Karpas-422 (cell line): ENCODE results near the gene RPL22. TPM values are rescaled to one million over a fixed set of nuclear protein-coding genes. Genes with fewer than 3 reads are reported as not detected.

Experiments
- DNase-seq: peaks from one replicate; pipeline ENCODE4 v3.0.0-alpha.2; 2015
- H2AFZ ChIP-seq: fragments of 200-600 bp; sonication (generic); 2 replicates; pipeline ENCODE4 v1.6.1; 2014; ENCODE audit warnings: antibody characterized with exemption, low read length, mixed read lengths
- H3K27ac ChIP-seq: fragments of 200-600 bp; sonication (generic); 2 replicates; pipeline ENCODE4 v1.5.1; 2014; ENCODE audit warnings: mild to moderate bottlenecking, low read length, moderate library complexity
- H3K27me3 ChIP-seq: fragments of 200-600 bp; sonication (generic); 2 replicates; pipeline ENCODE4 v1.6.1; 2014; ENCODE audit warnings: low read length, mixed read lengths
- H3K36me3 ChIP-seq: fragments of 200-600 bp; sonication (generic); 2 replicates; pipeline ENCODE4 v1.6.1; 2014; ENCODE audit warnings: low read length, mixed read lengths; ENCODE audit not compliant: insufficient read depth
- H3K4me1 ChIP-seq: fragments of 200-600 bp; sonication (generic); 2 replicates; pipeline ENCODE4 v1.6.1; 2014; ENCODE audit warnings: mild to moderate bottlenecking, low read length, mixed read lengths
- H3K4me2 ChIP-seq: fragments of 200-600 bp; sonication (generic); 2 replicates; pipeline ENCODE4 v1.6.1; 2014; ENCODE audit warnings: low read length, low read depth, mild to moderate bottlenecking; ENCODE audit not compliant: poor library complexity, severe bottlenecking
- H3K4me3 ChIP-seq: fragments of 200-600 bp; sonication (generic); 2 replicates; pipeline ENCODE4 v1.5.1; 2014; ENCODE audit warnings: mild to moderate bottlenecking, antibody characterized with exemption, low read length, mixed read lengths
- H3K79me2 ChIP-seq: fragments of 200-600 bp; sonication (generic); 2 replicates; pipeline ENCODE4 v1.6.1; 2014; ENCODE audit warnings: mild to moderate bottlenecking, low read length, mixed read lengths
- H3K9ac ChIP-seq: fragments of 200-600 bp; sonication (generic); 2 replicates; pipeline ENCODE4 v1.6.0; 2014; ENCODE audit warnings: low read length
- H3K9me2 ChIP-seq: fragments of 200-600 bp; sonication (generic), shearing (Covaris generic); replicated peaks from 2 replicates; pipeline ENCODE4 v1.6.0; 2014; ENCODE audit warnings: mild to moderate bottlenecking, low read length, moderate library complexity; ENCODE audit not compliant: insufficient read depth
- H3K9me3 ChIP-seq: fragments of 300-700, 200-600 bp; sonication (generic); 2 replicates; pipeline ENCODE4 v1.6.1; 2014; ENCODE audit warnings: low read length, mixed read lengths
- H4K20me1 ChIP-seq: fragments of 200-600 bp; sonication (generic); 2 replicates; pipeline ENCODE4 v1.6.1; 2014; ENCODE audit warnings: mild to moderate bottlenecking, antibody characterized with exemption, low read length, low read depth; ENCODE audit not compliant: insufficient read depth
- total RNA-seq: library from RNA; depleted of rRNA; stranded (reverse); fragments of >200 nt; shearing (Covaris generic); gene quantifications from 2 replicates; pipeline ENCODE4 v1.2.3, GENCODE V29; 2014; ENCODE audit warnings: low replicate concordance

RPL22 gene
- total RNA-seq, 1 experiment from 2014 or later, result 183 TPM

DNA sequence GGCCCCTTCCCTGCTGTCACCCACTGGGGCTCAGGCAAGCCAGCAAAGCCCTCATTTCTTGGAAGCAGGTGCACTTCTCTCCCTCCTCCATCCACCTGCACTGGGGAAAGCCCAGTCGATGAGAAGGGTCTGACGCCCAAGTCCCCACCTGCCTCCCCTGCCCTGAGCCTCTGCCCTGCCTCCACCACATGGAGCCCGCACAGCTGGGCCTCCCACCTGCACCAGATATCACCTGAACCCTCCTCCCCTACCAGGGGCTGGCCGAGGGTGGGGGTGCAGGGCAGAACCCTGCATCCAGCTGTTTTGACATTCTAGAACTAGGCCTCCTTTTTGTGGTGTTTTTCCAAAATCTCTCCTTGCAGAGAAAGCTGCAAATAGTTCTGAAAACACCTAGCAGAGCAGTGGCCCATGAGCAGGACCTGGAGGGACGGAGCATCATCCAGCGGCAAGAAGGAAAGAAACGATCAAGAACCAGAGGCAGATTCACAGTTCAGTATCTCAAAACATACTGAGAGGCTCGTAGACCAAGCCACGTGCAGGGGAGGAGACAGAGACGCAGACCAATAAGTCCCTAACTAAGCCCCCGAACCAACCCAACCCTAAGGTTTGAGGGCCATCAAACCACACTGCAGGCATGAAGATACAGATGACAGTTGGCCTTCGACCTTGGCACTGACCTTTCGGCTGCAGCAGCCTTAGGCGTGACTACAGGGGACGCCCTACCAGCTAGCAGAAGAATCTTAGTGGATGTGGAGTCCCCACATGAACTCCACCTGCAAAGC, 36.0 kb downstream of the RPL22 start:
- no peak overlapping the region for H3K4me3 ChIP-seq
- H3K9me2 ChIP-seq, result no peaks in the 10 kb centered on the region
- no peaks in the 10 kb centered on the region for H3K4me1 ChIP-seq
- H3K36me3 ChIP-seq, result no peaks in the 10 kb centered on the region
- no peak overlapping the region for H3K4me2 ChIP-seq
- H3K27me3 ChIP-seq, result no peaks in the 10 kb centered on the region
- H3K79me2 ChIP-seq, result no peaks in the 10 kb centered on the region
- H2AFZ ChIP-seq, result no peak overlapping the region
- H3K9ac ChIP-seq, result no peak overlapping the region
- DNase-seq, result no peak
- 0 out of 2 replicates have a peak, but pooled peaks cover 4% of the 10 kb centered on the region for H4K20me1 ChIP-seq
- no peaks in the 10 kb centered on the region for H3K9me3 ChIP-seq
- no peak overlapping the region for H3K27ac ChIP-seq

DNA sequence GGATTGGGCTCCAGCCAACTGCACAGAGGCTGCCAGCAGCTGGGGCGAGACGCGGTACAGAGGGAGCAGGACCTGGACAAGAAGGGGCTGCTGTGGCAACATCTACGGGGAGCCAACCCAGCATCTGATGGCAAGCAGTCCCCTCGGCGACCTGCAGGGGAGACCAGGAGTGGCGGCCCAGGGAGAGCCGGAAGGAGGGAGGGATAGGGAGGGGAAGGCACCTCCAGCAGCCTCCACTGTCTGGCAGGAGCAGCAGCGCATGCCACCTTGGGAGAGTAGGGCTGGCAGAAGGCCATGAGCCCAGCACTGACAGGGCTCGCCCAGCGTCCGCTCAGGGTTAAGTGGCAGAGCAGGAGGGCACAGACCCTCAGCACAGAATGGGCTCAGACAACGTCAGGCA, 36.6 kb downstream of the RPL22 start:
- Histone ChIP-seq H3K4me1 (no peaks in the 10 kb centered on the region), H3K79me2 (no peaks in the 10 kb centered on the region), H2AFZ (no peak overlapping the region), H3K27ac (no peak overlapping the region), H3K9ac (no peak overlapping the region), H3K36me3 (no peaks in the 10 kb centered on the region), H3K4me3 (no peak overlapping the region), H4K20me1 (0 out of 2 replicates have a peak, but pooled peaks cover 4% of the 10 kb centered on the region), H3K27me3 (no peaks in the 10 kb centered on the region), H3K4me2 (no peak overlapping the region), H3K9me3 (no peaks in the 10 kb centered on the region), H3K9me2 (no peaks in the 10 kb centered on the region)
- no peak for DNase-seq

DNA sequence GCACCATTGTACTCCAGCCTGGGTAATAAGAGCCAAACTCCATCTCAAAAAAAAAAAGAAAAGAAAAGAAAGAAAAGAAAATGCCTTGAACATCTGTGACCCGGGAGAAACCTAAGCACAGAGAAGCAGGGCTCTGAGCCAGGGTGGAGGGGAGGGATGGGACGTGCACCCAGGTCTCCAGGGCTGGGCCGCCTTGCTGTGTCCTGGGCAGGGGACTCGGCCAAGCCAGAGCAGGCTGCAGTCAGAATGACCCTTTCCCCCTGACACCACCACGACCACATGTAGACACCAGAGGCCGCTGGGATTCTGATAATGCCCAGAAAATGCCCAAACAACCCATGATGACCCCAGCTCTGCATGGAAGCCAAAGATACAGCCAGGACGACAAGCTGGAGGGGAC, 37.1 kb downstream of the RPL22 start:
- Histone ChIP-seq H3K27ac (no peak overlapping the region), H3K4me1 (no peaks in the 10 kb centered on the region), H3K4me2 (no peak overlapping the region), H3K4me3 (no peak overlapping the region), H4K20me1 (no peaks in the 10 kb centered on the region), H3K36me3 (no peaks in the 10 kb centered on the region), H2AFZ (no peak overlapping the region), H3K9me2 (no peaks in the 10 kb centered on the region), H3K79me2 (no peaks in the 10 kb centered on the region), H3K9me3 (no peaks in the 10 kb centered on the region), H3K9ac (no peak overlapping the region), H3K27me3 (no peaks in the 10 kb centered on the region)
- DNase-seq, result no peak

DNA sequence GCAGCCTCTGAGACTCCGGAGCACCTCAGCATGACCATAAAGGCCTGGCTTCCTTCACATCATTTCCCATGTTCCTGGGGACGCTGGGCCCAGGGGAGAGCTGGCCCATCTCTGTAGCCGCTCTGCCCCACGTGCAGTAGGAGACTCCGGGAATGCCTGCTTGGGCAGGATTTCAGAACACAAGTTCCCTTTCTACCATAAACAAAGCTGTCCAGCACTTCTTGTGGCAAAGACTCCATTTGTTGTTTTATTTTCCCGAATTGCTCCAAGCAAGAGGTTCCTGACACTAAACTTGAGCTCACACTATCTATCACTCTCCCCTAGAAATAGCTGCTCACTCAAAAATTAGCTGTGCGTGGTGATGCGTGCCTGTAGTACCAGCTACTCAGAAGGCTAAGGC, 41.2 kb downstream of the RPL22 start:
- Histone ChIP-seq H3K9me3 (no peaks in the 10 kb centered on the region), H3K27me3 (no peaks in the 10 kb centered on the region), H3K4me2 (no peak overlapping the region)

DNA sequence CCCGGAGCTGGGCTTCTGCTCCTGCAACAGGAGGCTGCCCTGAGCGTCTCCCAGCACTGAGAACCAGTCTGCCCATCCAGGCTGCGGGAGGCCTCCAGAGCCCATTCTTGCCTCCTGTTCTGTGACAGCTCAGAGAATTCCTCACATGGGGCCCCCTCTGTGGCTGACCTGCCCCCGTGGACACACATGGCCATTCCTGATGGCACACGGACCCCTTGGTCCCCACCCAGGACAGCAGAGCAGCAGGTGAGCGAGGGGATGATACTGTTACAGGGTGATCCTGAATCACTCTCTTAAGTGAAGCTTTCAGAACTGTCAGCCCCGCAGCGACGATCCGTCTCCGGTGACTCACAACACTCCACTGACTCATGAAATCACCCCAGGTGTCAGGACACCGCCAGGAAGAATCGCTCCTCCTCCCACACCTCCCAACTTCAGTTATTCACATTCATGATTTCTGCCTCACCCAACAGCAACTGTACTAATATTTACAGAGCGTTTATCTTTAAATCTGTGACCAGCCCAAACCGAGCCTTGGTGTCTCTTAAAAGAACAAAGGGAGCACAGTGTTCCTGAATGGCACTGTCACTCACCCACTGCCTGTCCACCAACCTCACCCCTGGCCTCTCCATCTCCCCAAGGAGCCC, 41.7 kb downstream of the RPL22 start:
- Histone ChIP-seq H2AFZ (no peak overlapping the region), H3K9me3 (no peaks in the 10 kb centered on the region), H4K20me1 (no peaks in the 10 kb centered on the region), H3K27ac (no peak overlapping the region), H3K4me3 (no peak overlapping the region), H3K36me3 (no peaks in the 10 kb centered on the region), H3K79me2 (no peaks in the 10 kb centered on the region), H3K9ac (no peak overlapping the region), H3K4me2 (no peak overlapping the region), H3K4me1 (no peaks in the 10 kb centered on the region), H3K9me2 (no peaks in the 10 kb centered on the region), H3K27me3 (no peaks in the 10 kb centered on the region)
- no peak for DNase-seq

More for the DNA sequence above, 41.2 kb downstream of the RPL22 start:
- no peak overlapping the region for H3K4me3 ChIP-seq
- no peak overlapping the region for H3K27ac ChIP-seq
- no peaks in the 10 kb centered on the region for H3K9me2 ChIP-seq
- no peaks in the 10 kb centered on the region for H3K79me2 ChIP-seq
- no peak overlapping the region for H3K9ac ChIP-seq
- no peaks in the 10 kb centered on the region for H3K4me1 ChIP-seq
- no peaks in the 10 kb centered on the region for H4K20me1 ChIP-seq
- DNase-seq, result no peak
- H3K36me3 ChIP-seq, result no peaks in the 10 kb centered on the region
- no peak overlapping the region for H2AFZ ChIP-seq

DNA sequence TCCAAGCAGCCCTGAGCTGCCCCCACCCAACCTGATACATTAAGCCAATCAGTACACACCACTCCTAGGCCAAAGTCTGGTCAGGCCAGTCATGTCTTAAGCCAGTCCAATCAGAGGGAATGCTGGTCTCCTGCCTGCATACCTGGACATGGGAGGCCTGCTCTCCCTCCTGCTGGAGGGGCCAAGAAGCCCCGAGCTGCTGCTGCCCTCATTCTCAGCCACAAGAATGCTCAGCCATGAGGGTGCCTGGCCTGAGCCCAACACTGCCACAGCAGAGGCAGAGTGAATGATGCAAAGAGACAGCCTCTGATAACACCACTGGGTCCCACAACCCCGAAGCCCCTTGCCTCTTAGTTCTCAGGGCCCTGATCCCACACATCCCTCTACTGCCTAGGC, 42.3 kb downstream of the RPL22 start:
- H3K27me3 ChIP-seq, result no peaks in the 10 kb centered on the region
- no peaks in the 10 kb centered on the region for H3K79me2 ChIP-seq
- H3K36me3 ChIP-seq, result no peaks in the 10 kb centered on the region
- H3K9me2 ChIP-seq, result no peaks in the 10 kb centered on the region
- H3K9me3 ChIP-seq, result no peaks in the 10 kb centered on the region
- H3K4me3 ChIP-seq, result no peak overlapping the region
- no peaks in the 10 kb centered on the region for H4K20me1 ChIP-seq
- H3K9ac ChIP-seq, result no peak overlapping the region
- DNase-seq, result no peak
- no peak overlapping the region for H3K4me2 ChIP-seq
- H2AFZ ChIP-seq, result no peak overlapping the region
- no peaks in the 10 kb centered on the region for H3K4me1 ChIP-seq
- H3K27ac ChIP-seq, result no peak overlapping the region

DNA sequence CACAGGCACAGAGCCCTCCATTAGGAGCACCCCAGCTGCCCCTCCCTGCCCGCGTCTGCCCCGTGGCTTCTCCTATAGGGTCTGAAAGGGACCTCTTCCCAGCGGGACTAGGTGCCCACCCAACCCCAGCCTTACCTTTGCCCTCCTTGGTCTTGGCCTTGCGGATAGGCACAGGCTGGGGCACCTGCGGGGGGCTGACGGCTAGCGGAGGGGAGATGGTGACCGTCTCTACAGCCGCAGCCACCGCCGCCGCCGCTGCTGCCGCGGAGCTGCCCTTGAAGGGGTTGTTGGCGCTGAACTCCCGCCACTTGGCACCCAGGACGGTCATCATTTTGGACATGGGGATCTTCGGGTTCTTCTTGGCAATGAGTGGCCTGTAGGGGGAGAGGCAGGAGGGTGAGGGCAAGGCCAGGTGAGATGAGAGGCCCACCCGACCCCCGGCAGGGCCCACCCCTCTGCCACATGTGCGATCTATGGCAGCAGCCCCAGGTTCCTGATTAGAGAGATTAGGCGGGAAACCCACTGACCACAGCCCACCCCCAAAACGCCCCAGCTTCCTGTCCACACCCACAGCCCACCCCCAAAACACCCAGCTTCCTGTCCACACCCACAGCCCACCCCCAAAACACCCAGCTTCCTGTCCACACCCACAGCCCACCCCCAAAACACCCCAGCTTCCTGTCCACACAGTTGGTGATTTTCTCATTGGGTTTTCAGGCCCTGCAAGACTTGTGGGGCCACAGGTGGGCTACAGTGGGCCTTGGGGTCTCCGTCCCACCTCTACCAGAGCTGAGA, 44.7 kb downstream of the RPL22 start:
- H3K36me3 ChIP-seq, result no peaks in the 10 kb centered on the region
- H3K4me2 ChIP-seq, result no peak overlapping the region
- H2AFZ ChIP-seq, result no peak overlapping the region
- no peak overlapping the region for H3K9ac ChIP-seq
- H3K9me2 ChIP-seq, result no peaks in the 10 kb centered on the region
- H3K4me1 ChIP-seq, result no peaks in the 10 kb centered on the region
- no peak for DNase-seq
- H4K20me1 ChIP-seq, result no peaks in the 10 kb centered on the region
- no peaks in the 10 kb centered on the region for H3K79me2 ChIP-seq
- no peaks in the 10 kb centered on the region for H3K27me3 ChIP-seq
- no peak overlapping the region for H3K4me3 ChIP-seq
- no peak overlapping the region for H3K27ac ChIP-seq
- H3K9me3 ChIP-seq, result no peaks in the 10 kb centered on the region

DNA sequence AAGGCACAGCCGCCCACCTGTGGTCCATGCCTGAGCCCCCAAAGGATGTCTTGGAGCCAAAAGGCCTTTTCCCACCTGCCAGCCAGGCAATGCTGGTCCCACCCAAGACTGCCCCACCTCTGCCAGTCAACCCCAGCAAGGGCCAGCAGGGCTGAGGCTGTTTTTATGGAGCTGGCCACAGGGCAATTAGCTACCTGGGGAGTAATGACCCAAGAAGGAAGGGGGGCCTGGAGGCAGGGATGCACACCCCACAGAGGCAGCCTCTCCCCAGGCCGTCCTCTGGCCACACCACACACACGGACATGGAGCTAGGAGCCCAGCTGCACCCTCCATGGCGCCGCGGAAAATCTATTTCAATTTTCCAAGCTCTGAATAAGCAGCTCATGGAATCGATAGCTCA, 46.5 kb downstream of the RPL22 start:
- H3K27ac ChIP-seq, result no peak overlapping the region
- H3K9me3 ChIP-seq, result no peaks in the 10 kb centered on the region
- H4K20me1 ChIP-seq, result no peaks in the 10 kb centered on the region
- no peaks in the 10 kb centered on the region for H3K79me2 ChIP-seq
- no peak overlapping the region for H3K9ac ChIP-seq
- no peaks in the 10 kb centered on the region for H3K36me3 ChIP-seq
- no peak overlapping the region for H3K4me2 ChIP-seq
- no peak overlapping the region for H2AFZ ChIP-seq
- no peak overlapping the region for H3K4me3 ChIP-seq
- H3K9me2 ChIP-seq, result no peaks in the 10 kb centered on the region
- no peak for DNase-seq
- no peaks in the 10 kb centered on the region for H3K4me1 ChIP-seq
- H3K27me3 ChIP-seq, result no peaks in the 10 kb centered on the region
